Stimulated activated CD4-positive, alpha-beta T cell treated with anti-CD3 and anti-CD28 coated beads, Interleukin-1b, Interleukin-23, amount 100 ng/mL, for 24 hours (primary cell): ENCODE results near the gene RGS2.

Experiments
- DNase-seq, 4 experiments: peaks; one replicate each; pipeline ENCODE4 v3.0.0-alpha.2; 2020; ENCODE audit warnings: low read depth in 4 of 4, low spot score in 1 of 4

The RGS2 gene

DNA sequence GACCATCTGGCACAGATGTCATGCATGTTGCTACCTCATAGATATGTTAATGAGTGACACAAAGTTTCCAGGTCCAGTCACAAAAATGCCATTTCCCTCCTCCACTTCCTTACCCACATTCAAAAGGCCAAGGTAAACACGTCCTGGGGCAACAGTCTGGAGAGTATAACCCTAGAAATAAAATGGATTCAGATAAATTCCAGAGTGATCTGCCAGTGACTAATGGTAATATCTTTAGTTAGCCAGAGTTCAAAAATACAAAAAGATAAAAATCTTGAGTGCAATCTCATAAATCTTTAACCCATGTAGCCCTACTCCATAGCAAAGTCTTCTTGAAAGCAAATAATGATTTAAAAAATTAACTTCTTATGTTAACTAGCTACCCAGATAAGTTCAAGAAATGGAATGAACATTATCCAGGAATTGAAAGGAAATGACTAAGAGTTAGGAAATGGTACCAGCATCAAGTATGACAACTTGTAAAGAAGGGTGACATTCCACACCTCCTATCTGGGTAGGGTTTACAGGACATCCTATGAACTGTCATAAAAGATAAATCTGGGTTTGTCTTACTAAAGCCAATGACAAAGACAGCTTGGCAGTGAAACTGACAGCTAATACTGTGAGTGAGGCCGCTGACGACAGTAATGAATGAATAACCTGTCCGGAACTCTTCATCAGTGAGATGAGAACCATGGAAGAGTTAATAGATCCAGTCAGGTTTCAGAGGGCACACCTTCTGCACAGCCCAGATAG lies 18.1 kb downstream of the RGS2 start:
- no peak for DNase-seq

DNA sequence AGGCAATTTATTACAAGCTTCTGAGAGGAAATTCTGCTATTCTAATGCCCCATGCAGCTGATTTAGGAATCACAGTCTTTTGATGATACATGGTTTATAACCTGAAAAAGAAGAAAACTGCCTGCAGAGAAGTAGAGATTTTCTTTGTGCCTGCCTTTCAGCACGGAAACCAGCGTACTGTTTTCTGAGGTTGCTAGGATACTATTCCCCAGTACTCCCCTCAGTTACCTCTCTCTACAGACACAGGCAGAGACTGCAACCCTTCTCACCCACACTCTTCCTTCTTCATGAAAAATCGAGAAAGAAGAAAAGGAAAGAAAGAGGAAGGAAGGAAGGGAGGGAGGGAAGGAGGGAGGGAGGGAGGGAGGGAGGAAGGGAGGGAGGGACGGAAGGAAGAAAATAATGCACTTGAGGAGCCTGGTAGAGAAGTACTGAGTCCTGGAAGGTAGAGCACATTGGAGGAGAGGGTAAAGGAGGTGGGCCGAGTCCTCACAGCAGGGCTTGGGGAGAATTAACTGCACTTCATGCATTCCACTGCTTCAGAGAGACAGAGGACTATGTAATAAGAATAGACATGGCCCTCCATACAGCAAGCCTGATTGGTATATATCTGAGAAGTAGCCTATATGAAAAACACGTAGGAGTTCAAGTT lies 21.9 kb downstream of the RGS2 start:
- DNase-seq: no peak

DNA sequence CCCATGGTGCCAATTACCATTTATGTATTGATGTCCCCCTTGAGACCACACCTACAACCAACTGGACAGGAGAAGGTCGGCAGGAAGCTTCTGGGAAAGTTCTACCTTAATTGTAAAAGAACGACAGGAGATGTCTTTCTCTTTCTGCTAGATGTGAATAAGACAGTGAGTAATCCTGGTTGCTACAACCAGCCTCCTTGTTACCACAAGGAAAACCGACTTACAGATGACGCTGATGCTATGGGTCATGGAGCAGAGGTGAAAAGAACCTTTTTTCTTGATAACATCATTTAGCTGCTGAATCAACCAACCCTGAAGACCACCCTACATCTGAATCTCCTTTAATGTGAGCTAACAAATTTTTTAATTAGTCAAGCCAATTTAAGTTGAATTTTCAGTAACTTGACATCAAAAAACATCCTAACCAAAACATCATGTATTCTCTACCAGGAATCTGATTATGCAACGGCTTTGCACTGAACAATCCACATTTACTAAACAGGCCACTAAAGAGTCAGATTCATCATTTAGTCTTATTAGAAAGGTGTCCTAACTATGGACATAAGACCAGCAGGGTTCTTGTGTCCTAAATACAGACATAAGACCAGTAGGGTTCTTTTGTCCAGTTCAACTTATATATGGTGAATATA lies 23.0 kb downstream of the RGS2 start:
- no peak for DNase-seq

DNA sequence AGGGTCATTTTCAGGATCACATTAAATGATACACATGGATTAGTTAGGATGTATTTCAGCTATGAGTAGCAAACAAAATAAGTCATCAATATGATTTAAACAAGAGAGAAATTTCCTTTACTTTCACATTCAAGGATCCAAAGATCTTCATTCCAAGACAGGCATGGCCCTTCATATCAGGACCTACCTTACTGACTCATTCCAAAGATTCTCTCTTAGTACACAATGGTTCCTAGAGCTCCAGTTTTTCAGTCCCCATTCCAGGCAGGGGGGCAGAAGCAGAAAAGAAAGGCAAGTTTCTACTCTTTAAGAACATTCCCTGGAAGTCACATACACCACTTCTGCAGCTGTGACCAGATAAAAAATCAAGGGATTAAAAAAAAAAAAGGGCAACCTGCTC lies 23.7 kb downstream of the RGS2 start:
- DNase-seq: no peak

DNA sequence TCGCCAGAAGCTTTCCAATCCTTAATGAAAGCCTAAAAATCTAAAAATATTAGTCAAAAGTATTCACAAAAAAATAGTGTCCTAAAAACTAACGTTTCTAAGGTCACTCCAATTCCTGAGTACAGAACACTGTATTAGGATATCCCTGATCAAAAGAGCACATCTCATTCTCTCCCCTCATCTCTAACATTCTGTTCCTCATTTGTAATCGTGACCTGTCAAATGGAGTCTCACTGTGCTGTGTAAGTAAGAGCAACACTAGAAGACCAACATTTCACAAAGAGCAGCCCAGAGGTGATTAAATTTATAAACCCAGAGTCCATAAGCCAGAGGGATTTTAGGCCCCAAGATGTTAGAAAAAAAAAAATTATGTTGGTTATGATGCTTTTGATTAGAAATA lies 26.3 kb downstream of the RGS2 start:
- DNase-seq: no peak

DNA sequence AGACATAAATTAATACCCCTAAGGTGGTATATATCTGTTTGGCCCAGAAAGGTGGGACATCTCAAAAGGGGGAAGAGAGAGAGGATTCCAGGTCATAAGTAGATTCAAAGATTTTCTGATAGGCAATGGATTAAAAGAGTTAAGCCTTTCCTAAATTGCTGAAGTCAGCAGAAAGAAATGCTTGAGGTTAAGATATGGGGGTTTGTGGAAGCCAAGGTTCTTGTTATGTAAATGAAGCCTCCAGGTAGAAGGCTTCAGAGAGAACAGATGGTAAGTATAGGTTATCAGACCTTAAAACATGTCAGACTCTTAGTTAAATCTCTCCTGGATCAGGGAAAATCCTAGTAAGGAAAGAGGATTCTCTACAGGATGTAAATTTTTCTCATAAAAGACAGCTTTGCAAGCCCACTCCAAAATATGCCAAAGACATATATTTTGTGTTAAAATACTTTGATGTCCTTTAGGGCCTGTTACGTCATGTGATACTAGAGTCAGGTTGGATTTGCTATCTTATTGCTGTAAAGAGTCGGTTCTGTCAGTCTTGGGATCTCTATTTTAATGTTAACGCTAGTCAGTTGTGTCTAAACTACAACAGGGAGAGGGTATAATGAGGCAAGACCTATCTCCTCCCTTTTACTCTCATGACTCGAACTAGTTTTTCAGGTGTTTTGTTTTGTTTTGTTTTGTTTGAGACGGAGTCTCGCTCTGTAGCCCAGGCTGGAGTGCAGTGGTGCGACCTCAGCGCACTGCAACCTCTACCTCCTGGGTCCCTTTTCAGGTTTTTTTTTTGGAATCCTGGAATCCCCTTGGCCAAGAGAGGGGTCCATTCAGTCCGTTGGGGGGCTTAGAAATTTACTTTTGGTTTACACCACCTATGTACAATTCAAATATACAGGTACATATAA lies 30.6 kb downstream of the RGS2 start:
- no peak for DNase-seq

DNA sequence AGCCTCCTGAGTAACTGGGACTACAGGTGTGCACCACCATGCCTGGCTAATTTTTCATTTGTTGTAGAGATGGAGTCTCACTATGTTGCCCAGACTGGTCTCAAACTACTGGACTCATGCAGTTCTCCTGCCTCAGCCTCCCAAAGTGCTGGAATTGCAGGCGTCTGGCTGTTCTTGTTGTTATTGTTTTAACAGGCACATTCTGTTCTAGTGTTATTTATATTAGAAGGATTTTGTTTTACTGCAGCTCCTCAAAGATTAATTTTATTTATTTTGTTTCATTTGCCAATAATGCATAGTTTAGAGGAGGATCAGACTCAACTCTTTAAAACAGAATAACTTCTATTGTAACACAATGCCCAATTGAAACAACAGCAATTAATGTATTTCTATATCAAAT lies 35.5 kb downstream of the RGS2 start:
- no peak for DNase-seq

DNA sequence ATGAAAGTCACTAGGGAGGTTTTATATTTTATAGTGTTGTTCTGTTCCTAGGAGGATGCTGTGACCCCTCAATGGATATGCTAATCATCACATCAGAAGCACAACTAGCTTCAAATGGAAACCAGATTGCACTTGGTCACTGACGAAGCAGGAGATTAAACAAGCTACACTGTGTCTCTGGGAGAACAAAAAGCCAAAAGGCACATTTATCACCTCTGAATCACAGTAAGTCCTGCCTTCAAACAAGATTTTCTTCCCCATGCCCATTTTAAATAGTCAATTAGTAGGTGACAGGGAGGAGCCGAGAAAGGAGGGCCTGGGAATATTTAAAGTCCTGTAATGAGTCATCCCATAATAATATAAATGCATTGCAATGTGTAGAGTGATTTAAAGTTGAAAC lies 38.1 kb downstream of the RGS2 start:
- DNase-seq: no peak

DNA sequence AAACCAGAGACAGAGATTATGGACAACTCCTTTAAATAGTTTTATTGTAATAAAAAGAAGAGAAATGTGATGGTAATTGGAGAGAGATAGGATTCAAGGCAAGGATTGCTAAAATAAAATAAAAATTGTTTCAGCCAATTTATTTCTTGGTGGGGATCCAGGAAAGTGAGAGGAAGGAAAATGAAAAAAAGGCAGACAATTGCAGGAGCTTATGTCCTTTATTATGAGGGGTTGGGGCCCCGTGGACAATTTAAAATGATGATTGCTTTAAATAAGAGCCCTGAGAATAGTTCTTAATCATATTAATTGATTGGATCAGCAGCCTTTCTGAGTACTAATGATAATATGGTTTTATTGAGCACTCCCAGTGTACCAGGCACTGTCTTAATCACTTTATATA lies 40.2 kb downstream of the RGS2 start:
- no peak for DNase-seq

DNA sequence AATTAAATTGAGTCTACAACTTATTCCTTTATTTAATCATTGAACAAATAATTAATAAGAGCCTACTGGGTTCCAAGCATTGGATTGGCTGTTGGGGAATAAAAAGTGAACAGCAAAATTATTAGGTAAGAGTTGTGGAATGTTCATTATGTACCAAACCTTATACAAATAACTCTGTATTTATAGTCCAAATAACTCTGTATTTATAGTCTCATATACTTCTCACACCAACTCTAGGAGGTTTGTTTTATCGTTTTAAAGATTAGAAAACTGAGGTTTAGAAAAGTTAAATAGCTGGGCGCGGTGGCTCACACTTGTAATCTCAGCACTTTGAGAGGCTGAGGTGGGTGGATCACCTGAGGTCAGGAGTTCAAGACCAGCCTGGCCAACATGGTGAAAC lies 40.6 kb downstream of the RGS2 start:
- DNase-seq: no peak

DNA sequence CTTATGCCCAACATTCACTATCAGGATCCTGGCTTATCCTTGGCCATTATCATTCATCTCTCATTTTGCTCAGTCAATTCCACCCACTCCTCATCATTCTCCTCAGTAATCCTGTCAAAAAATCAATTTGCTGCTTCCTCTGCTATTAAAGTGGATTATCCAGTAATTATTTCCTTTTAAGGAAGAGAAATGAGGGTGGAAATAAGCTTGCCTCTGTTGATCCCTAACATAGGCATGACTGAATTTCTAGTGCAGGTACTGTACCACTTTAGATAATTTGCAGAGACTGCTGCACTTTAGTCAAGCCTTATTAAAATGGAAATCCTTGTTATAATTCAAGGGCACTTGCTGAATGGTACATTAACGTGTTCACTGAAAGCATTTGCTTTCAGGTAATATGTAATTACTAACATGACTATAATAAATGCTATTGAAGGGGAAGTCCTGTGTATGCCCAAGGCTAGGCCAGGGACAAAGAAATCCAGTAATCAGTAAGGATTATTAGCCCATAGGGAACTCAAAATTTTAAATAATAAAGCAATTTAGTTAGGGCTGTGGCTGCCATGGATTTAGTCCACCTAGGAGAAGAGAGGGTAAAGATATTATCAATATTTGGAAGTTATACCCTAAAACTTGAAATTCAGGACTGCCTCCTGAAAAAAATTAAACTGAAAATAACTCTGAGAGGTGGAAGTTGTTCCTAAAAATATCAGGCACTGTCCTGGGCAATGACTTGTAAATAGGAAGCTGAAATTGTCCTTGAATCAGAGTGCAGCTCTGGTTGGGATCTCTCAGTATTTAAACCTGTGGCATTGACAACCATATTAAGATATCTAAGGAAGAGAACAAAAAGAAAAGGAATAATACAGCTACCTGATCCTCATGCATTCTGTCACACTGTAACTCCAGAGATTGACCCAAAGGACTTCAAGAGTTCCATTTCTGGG lies 43.4 kb downstream of the RGS2 start:
- no peak for DNase-seq

DNA sequence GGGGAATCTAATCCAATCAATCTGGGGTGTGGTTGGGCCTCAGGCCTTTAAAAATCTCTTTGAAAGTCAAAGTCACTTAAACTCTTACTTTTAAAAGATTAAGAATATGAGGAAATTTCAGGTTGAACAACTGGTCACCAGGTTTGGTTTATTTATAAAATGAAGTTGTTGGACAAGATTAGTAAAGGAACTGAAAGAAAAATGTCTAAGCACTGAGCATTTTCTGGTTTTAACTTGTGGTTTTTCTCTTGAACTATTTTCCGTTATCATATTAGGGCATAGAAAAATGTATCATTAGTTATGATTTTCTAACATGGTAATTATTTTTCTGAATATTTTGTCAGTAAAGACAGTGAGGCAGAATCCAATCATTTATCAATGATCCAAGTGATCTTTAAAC lies 49.6 kb downstream of the RGS2 start:
- no peak for DNase-seq

DNA sequence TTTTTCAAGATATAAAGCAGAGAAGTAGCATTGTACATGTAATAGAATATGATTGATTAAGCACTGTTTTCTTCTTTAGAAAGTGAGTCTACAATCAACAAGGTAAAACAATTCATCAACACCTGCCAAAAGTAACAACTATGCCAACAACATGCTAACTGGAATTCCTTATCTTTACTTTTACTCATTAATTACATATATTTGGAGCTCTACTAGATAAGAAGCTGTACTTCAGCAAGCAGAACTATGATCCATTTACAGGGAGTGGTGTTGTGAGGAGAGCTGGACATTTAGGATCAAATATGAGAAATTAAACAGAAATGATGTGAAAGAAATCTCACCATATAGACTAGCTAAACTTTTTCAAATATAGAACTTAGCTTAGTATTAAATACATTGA lies 51.0 kb downstream of the RGS2 start:
- no peak for DNase-seq

DNA sequence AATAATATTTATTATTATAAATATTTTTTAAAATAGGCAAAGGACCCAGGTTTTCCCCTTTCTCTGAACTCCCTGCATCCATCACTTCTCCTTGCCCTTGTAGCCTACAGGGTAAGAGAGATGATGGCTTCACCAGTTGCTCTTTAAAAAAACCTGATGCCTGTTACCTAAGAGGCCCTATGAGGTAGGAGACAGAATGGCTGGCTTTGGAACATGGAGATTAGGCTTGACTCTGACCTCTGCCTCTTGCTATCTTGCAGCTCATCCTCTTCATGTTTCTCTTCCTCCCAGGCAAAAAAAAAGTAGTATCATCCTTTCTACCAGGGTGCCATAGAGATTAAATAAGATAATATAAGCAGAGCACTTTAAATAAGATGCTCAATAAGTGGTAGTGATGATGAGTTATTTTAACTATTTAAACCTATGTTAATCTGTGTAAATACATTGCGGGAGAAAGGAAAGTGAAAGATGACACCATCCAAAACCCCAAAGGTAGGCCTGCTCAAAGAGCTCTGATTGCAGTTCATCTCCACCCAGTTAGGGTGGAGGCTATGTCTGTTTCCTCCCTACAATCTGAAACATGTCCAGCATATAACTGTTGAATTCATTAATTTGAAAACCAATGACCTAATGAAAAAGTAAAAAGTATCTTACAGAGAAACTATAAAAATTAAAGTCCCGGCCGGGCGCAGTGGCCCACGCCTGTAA lies 51.8 kb downstream of the RGS2 start:
- DNase-seq: no peak

DNA sequence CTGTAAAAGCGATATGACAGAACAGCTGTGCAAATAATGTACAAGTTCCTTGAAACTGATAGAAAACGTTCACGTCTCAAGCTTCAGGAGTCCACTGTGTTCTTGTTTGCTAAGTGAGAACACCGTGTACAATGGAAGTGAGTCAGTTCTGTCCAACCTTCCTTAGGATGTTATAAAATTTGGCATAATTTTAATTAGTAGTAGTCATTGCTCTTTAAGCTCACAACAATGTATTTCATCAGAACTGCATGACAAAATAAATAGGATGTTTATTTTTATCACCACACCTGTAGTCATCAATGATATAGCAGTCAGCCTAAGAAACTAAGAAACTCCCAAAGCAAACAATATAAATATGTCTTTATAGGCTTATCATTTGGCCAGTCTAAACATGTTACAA lies 53.0 kb downstream of the RGS2 start:
- DNase-seq: no peak
